Neural progenitor cell (in vitro differentiated cells): ENCODE results near the gene SLC19A1.

ENCODE experiments used
- EZH2 ChIP-seq: fragments of 200-600 bp; sonication (generic); IDR thresholded peaks from 2 replicates; pipeline ENCODE4 v1.6.1; 2017; ENCODE audit warnings: antibody characterized with exemption, mild to moderate bottlenecking, moderate library complexity
- TF ChIP-seq, protein P1 (sequence below): fragments of 200-600 bp; sonication (generic); IDR thresholded peaks from 2 replicates; pipeline ENCODE4 v1.5.1; 2017; ENCODE audit warnings: antibody characterized with exemption, mild to moderate bottlenecking

DNA sequence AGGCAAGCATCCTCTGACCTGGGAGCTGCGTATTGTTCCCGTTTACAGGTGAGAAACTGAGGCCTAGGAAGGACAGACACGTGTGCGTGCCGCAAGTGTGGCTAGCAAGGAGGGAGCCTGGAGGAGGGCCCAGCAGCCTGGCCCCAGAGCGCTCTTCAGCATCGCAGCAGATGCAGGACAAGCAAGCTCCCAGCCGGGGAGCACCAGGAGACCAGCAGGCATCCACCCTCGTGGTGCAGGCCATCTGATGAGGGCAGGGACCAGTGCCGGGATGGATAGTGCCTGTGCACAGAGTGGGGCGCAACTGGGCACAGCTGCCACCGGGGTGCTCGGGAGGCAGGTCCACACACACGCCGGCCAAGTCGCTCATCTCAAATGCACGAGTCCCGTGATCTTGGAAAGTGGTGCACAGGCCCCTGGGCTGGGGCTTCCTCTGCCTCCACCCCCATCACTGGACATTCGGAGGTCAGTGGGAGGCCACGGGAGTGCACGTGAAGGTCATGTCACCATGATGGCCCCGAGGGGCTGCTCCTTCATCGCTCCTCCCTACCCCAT, 82.2 kb downstream of the SLC19A1 start:
- TF ChIP-seq, protein P1, sequence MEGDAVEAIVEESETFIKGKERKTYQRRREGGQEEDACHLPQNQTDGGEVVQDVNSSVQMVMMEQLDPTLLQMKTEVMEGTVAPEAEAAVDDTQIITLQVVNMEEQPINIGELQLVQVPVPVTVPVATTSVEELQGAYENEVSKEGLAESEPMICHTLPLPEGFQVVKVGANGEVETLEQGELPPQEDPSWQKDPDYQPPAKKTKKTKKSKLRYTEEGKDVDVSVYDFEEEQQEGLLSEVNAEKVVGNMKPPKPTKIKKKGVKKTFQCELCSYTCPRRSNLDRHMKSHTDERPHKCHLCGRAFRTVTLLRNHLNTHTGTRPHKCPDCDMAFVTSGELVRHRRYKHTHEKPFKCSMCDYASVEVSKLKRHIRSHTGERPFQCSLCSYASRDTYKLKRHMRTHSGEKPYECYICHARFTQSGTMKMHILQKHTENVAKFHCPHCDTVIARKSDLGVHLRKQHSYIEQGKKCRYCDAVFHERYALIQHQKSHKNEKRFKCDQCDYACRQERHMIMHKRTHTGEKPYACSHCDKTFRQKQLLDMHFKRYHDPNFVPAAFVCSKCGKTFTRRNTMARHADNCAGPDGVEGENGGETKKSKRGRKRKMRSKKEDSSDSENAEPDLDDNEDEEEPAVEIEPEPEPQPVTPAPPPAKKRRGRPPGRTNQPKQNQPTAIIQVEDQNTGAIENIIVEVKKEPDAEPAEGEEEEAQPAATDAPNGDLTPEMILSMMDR: no peak
- TF ChIP-seq EZH2: no peak
